Natural killer cell (primary cell): ENCODE data around the gene LHFPL5. TPM values are rescaled to one million over a fixed set of nuclear protein-coding genes. Genes with fewer than 3 reads are reported as not detected.

Source experiments
- ATAC-seq, 3 donors: fragments of 150-1000 bp in 2 of 3; fragments of 200-7000 bp in 1 of 3; cut with Tn5 transposase; 1 replicate in 1 of 3; 2 replicates in 2 of 3; pipeline ENCODE4 v1.10.0; 2021; ENCODE audit warnings: mild to moderate bottlenecking in 2 of 3, moderate library complexity in 2 of 3
- DNase-seq, 2 donors: peaks; one replicate each; pipeline versions ENCODE4 v3.0.0 to v3.0.0-alpha.2; 2013 to 2021; ENCODE audit warnings: mixed read lengths in 1 of 2
- H3K27ac ChIP-seq: one replicate; pipeline ENCODE4 v1.5.1; 2013; ENCODE audit warnings: mild to moderate bottlenecking, low read length
- H3K27me3 ChIP-seq: one replicate; pipeline ENCODE4 v1.6.1; 2013; ENCODE audit warnings: low read length; ENCODE audit not compliant: control insufficient read depth, insufficient read depth
- H3K36me3 ChIP-seq: one replicate; pipeline ENCODE4 v1.6.1; 2013; ENCODE audit warnings: low read length; ENCODE audit not compliant: control insufficient read depth, insufficient read depth
- H3K4me1 ChIP-seq: one replicate; pipeline ENCODE4 v1.6.1; 2013; ENCODE audit warnings: low read length; ENCODE audit not compliant: control insufficient read depth, insufficient read depth
- H3K4me3 ChIP-seq: one replicate; pipeline ENCODE4 v1.5.1; 2013; ENCODE audit warnings: low read length
- H3K9me3 ChIP-seq: one replicate; pipeline ENCODE4 v1.6.1; 2013; ENCODE audit warnings: low read length; ENCODE audit not compliant: control insufficient read depth, insufficient read depth
- H3K27ac Mint-ChIP-seq, 2 donors: one replicate each; pipeline ENCODE4 v1.8.0; 2022; ENCODE audit warnings: mild to moderate bottlenecking in 2 of 2, mixed read lengths in 2 of 2, moderate library complexity in 1 of 2
- H3K27me3 Mint-ChIP-seq, 2 donors: one replicate each; pipeline ENCODE4 v1.8.0; 2022; ENCODE audit warnings: low read depth in 2 of 2, mixed read lengths in 2 of 2
- H3K36me3 Mint-ChIP-seq: one replicate; pipeline ENCODE4 v1.8.0; 2022; ENCODE audit warnings: mixed read lengths
- H3K4me1 Mint-ChIP-seq, 2 donors: one replicate each; pipeline ENCODE4 v1.8.0; 2022; ENCODE audit warnings: mixed read lengths in 2 of 2
- H3K4me3 Mint-ChIP-seq: one replicate; pipeline ENCODE4 v1.8.0; 2022; ENCODE audit warnings: mild to moderate bottlenecking, moderate library complexity, mixed read lengths
- H3K9me3 Mint-ChIP-seq, 2 donors: one replicate each; pipeline ENCODE4 v1.8.0; 2022; ENCODE audit warnings: mixed read lengths in 2 of 2
- WGBS: methylation state at CpG from one replicate; pipeline ENCODE4 v1.1.7; 2013; ENCODE audit warnings: missing lambda C conversion rate; ENCODE audit not compliant: insufficient coverage; 5-methylcytosine and 5-hydroxymethylcytosine counted together
- intact Hi-C: fragments of 100-400 bp; cut with micrococcal nuclease; formaldehyde crosslinking; loops from one replicate; pipeline ENCODE4 v1.14.2; 2022
- total RNA-seq, 4 donors: library from RNA; stranded (reverse); fragments of 120-200 nt in 1 of 4; gene quantifications; one replicate each; pipeline versions ENCODE4 v1.2.3 to v1.2.4, GENCODE V29; 2013 to 2022
- TF ChIP-seq, protein P1 (sequence below): fragments of 200-600 bp; IDR thresholded peaks from one replicate; pipeline ENCODE4 v1.8.0; 2022; ENCODE audit warnings: antibody characterized with exemption

Gene LHFPL5
- total RNA-seq, 3 donors from 2014 or later (not counting 1 experiment from before 2014, with no cell fraction given), result not detected

DNA sequence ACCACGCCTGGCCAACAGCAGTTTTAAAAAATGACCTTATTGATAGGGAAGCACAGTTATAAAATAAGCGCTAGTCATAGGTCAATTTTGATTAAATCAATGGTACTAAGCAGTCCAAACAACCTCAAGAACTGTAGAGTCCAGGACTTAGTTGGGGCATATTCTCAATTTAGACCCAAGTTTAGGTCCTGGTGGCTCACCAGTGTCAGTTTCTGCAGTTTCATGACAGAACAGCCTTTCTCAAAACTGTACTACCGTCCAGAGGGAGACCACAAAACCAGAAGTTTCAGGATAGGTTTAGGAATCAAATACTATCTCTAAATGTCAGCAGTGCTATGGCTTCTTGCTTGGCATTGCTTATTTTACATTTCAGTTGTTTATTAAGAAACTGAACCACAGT is 39.1 kb downstream of the LHFPL5 start:
- H3K27ac Mint-ChIP-seq, result no peak overlapping the region
- WGBS, result 93% methylated on average over 3 of the region's 3 CpGs
- no peaks in the 10 kb centered on the region for H3K36me3 Mint-ChIP-seq

DNA sequence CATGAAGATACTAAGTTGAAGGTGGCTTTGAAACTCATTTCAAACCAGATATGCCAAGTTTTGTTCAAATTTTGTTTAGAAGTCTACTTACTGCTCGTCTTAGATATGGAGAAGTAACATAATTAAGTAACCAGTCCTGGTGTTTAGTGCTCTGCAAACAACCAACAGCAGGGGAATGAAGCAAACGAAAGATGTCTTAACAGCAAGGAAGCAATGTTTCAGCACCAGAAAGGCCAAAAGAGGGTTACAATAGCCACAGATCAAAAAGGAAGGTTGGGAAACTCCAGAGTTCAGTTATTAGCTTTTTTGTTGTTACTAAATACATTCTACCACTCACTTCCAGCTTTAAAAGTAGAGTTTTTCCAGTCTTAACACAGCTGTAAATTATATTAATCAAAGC is 45.1 kb downstream of the LHFPL5 start:
- TF ChIP-seq, protein P1, sequence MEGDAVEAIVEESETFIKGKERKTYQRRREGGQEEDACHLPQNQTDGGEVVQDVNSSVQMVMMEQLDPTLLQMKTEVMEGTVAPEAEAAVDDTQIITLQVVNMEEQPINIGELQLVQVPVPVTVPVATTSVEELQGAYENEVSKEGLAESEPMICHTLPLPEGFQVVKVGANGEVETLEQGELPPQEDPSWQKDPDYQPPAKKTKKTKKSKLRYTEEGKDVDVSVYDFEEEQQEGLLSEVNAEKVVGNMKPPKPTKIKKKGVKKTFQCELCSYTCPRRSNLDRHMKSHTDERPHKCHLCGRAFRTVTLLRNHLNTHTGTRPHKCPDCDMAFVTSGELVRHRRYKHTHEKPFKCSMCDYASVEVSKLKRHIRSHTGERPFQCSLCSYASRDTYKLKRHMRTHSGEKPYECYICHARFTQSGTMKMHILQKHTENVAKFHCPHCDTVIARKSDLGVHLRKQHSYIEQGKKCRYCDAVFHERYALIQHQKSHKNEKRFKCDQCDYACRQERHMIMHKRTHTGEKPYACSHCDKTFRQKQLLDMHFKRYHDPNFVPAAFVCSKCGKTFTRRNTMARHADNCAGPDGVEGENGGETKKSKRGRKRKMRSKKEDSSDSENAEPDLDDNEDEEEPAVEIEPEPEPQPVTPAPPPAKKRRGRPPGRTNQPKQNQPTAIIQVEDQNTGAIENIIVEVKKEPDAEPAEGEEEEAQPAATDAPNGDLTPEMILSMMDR, result no peak
- Mint-ChIP-seq H3K4me1 (no peaks in the 10 kb centered on the region), H3K4me3 (no peak overlapping the region), H3K27me3 (no peaks in the 10 kb centered on the region), H3K27ac (no peak overlapping the region), H3K9me3 (no peaks in the 10 kb centered on the region), H3K36me3 (peaks cover 7% of the 10 kb centered on the region)
- Histone ChIP-seq H3K36me3 (peaks cover 23% of the 10 kb centered on the region), H3K9me3 (no peaks in the 10 kb centered on the region), H3K4me1 (no peaks in the 10 kb centered on the region), H3K27ac (no peak overlapping the region), H3K27me3 (no peaks in the 10 kb centered on the region), H3K4me3 (no peak overlapping the region)
- ATAC-seq (no peak), DNase-seq (no peak)
- intact Hi-C loops, result no loop called here
- WGBS, result 82% methylated on average over 2 of the region's 2 CpGs

More for the DNA sequence above, 39.1 kb downstream of the LHFPL5 start:
- H3K9me3 ChIP-seq, result no peaks in the 10 kb centered on the region
- intact Hi-C loops, result no loop called here
- no peak overlapping the region for H3K27ac ChIP-seq
- no peaks in the 10 kb centered on the region for H3K4me1 Mint-ChIP-seq
- H3K4me3 Mint-ChIP-seq, result no peak overlapping the region
- H3K4me3 ChIP-seq, result no peak overlapping the region
- TF ChIP-seq, protein P1, result no peak
- H3K27me3 ChIP-seq, result no peaks in the 10 kb centered on the region
- H3K36me3 ChIP-seq, result peaks cover 10% of the 10 kb centered on the region
- no peaks in the 10 kb centered on the region for H3K4me1 ChIP-seq
- no peak for DNase-seq
- ATAC-seq, result no peak
- H3K9me3 Mint-ChIP-seq, result no peaks in the 10 kb centered on the region
- no peaks in the 10 kb centered on the region for H3K27me3 Mint-ChIP-seq

DNA sequence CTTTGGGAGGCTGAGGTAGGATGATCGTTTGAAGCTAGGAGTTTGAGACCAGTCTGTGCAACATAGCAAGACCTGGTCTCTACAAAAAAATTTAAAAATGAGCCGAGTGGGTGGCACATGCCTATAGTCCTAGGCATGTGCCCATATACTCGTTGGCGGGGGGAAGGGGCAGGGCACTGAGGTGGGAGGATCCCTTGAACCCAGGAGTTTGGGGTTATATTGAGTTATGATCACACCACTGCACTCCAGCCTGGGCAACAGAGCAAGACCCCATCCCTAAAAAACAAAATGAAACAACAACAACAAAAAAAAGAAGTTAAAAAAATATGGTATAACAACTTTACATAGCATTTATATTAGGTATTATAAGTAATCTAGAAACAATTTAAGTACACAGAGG is 47.8 kb downstream of the LHFPL5 start:
- H3K27me3 ChIP-seq, result no peaks in the 10 kb centered on the region
- whole genome bisulfite sequencing, result 97% methylated on average over 4 of the region's 4 CpGs
- no peaks in the 10 kb centered on the region for H3K27me3 Mint-ChIP-seq
- H3K4me1 ChIP-seq, result no peaks in the 10 kb centered on the region
- no peaks in the 10 kb centered on the region for H3K4me1 Mint-ChIP-seq
- H3K36me3 Mint-ChIP-seq, result peaks cover 18% of the 10 kb centered on the region
- no peak for ATAC-seq
- no peaks in the 10 kb centered on the region for H3K9me3 ChIP-seq
- H3K27ac Mint-ChIP-seq, result no peak overlapping the region
- intact Hi-C loops, result no loop called here
- no peak overlapping the region for H3K4me3 ChIP-seq
- no peak overlapping the region for H3K4me3 Mint-ChIP-seq
- H3K27ac ChIP-seq, result no peak overlapping the region
- peaks cover 40% of the 10 kb centered on the region for H3K36me3 ChIP-seq
- TF ChIP-seq, protein P1, result no peak
- no peak for DNase-seq
- H3K9me3 Mint-ChIP-seq, result no peaks in the 10 kb centered on the region

DNA sequence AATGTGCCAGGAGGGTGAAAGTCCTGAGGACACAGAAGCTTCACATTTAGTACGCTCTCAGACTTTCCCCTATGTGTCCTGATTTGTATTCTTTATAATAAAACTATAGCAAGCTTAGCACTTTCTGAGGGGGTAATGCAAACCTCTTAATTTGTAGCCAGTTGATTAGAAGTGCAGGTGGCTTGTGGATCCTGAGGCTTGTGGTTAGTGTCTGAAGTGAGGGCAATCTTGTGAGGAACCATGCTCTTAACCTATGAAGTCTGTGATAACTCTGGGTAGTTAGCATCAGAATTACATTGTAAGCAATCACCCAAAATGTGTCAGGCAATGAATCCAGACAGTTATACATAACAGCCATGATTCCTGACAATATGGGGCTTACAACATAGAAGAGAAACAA is 51.1 kb downstream of the LHFPL5 start:
- H3K27me3 ChIP-seq, result no peaks in the 10 kb centered on the region
- Mint-ChIP-seq H3K9me3 (no peaks in the 10 kb centered on the region), H3K27ac (no peak overlapping the region), H3K36me3 (peaks cover 19% of the 10 kb centered on the region), H3K4me3 (no peak overlapping the region), H3K27me3 (no peaks in the 10 kb centered on the region), H3K4me1 (no peaks in the 10 kb centered on the region)
- H3K27ac ChIP-seq, result no peak overlapping the region
- no CpG with 5 or more reads among the region's 1 CpG for WGBS
- ATAC-seq (no peak), DNase-seq (no peak)
- intact Hi-C loops, result no loop called here
- H3K4me1 ChIP-seq, result no peaks in the 10 kb centered on the region
- TF ChIP-seq, protein P1, result no peak
- H3K9me3 ChIP-seq, result no peaks in the 10 kb centered on the region
- peaks cover 54% of the 10 kb centered on the region for H3K36me3 ChIP-seq
- H3K4me3 ChIP-seq, result no peak overlapping the region
